ENCODE data around the gene TTC21A.

TTC21A gene

GRCh38 chr3:39185326-39185958 lies 78.0 kb downstream of the TTC21A start:
- no peak for TF ChIP-seq CTCF (IDR thresholded peaks at IDR 0.05; ENCODE audit: extremely low read depth, insufficient read depth, missing control alignments)
- in situ Hi-C loops (cut with MboI; ENCODE audit: low pct_unique_long_range_greater_than_20kb, low sequenced_read_pairs, unreplicated experiment): loop anchor here (25.0 kb wide), 1 partner anchor 202 kb away; the partner anchor contains the start of gene SLC25A38
- no peak for DNase-seq (ENCODE audit: low spot score)

GRCh38 chr3:39185959-39186691 lies 78.6 kb downstream of the TTC21A start:
- in situ Hi-C loops (cut with MboI; ENCODE audit: low pct_unique_long_range_greater_than_20kb, low sequenced_read_pairs, unreplicated experiment): loop anchor here (25.0 kb wide), 1 partner anchor 201 kb away; the partner anchor contains the start of gene SLC25A38
- no peak for TF ChIP-seq CTCF (IDR thresholded peaks at IDR 0.05; ENCODE audit: extremely low read depth, insufficient read depth, missing control alignments)
- no peak for DNase-seq (ENCODE audit: low spot score)

GRCh38 chr3:39186692-39187151 lies 79.2 kb downstream of the TTC21A start:
- no peak for TF ChIP-seq CTCF (IDR thresholded peaks at IDR 0.05; ENCODE audit: extremely low read depth, insufficient read depth, missing control alignments)
- no peak for DNase-seq (ENCODE audit: low spot score)
- in situ Hi-C loops (cut with MboI; ENCODE audit: low pct_unique_long_range_greater_than_20kb, low sequenced_read_pairs, unreplicated experiment): loop anchor here (25.0 kb wide), 1 partner anchor 201 kb away; the partner anchor contains the start of gene SLC25A38

- DNase-seq (ENCODE audit: low spot score): no peak
- in situ Hi-C loops (cut with MboI; ENCODE audit: low pct_unique_long_range_greater_than_20kb, low sequenced_read_pairs, unreplicated experiment): loop anchor here (25.0 kb wide), 1 partner anchor 200 kb away; the partner anchor contains the start of gene SLC25A38
- no peak for TF ChIP-seq CTCF (IDR thresholded peaks at IDR 0.05; ENCODE audit: extremely low read depth, insufficient read depth, missing control alignments)
These were observed 80.1 kb downstream of the TTC21A start for GRCh38 chr3:39187372-39188155.

Data from GM13977 (cell line).